ENCODE results near the gene ARG1.

- TF ChIP-seq POLR2A (IDR thresholded peaks at IDR 0.05) (no peak), EP300 (IDR thresholded peaks at IDR 0.05) (no peak), CTCF (IDR thresholded peaks at IDR 0.05) (no peak), POLR2AphosphoS5 (IDR thresholded peaks at IDR 0.05) (no peak)
These were observed 19.9 kb downstream of the ARG1 start for GRCh38 chr6:131592935-131593334.
